HepG2 (cell line): ENCODE measurements around the gene ITCH. TPM values are rescaled to one million over a fixed set of nuclear protein-coding genes. Genes with fewer than 3 reads are reported as not detected.

Experiments
- ATAC-seq: fragments of 200-7000 bp; cut with Tn5 transposase; 3 replicates; pipeline ENCODE4 v1.9.1; 2020; ENCODE audit warnings: mild to moderate bottlenecking, moderate library complexity
- BruUV-seq: library from RNA; stranded (reverse); fragments of 400-500 nt; replicated peaks from 2 replicates; lab custom pipeline; 2021; lab: Mats Ljungman, UMichigan
- CTCF ChIA-PET: fragments of 300-600 bp; formaldehyde crosslinking; extraction: SDS; loops from one replicate; lab custom pipeline; 2021; ENCODE audit warnings: low total read pairs, inconsistent platforms, low intra/inter-chr PET ratio; lab: Yijun Ruan, JAX
- POLR2A ChIA-PET: fragments of 350-600 bp; sonication (Branson Sonifier 250); formaldehyde crosslinking; loops from one replicate; lab custom pipeline; 2020; ENCODE audit warnings: antibody characterized with exemption, inconsistent platforms; lab: Yijun Ruan, JAX
- DNase-seq: peaks from one replicate; pipeline ENCODE4 v3.0.0-alpha.2; 2015; ENCODE audit warnings: low spot score
- FAIRE-seq: peaks from 3 replicates; lab custom pipeline; 2011; peaks lifted over from hg19 to GRCh38; lab: Jason Lieb, UNC
- H2AFZ ChIP-seq: one replicate; pipeline ENCODE4 v1.6.1; 2011; ENCODE audit warnings: low read length, inconsistent platforms
- H3K27ac ChIP-seq: fragments of 300-600 bp; 3 replicates; pipeline ENCODE4 v1.8.0; 2011; ENCODE audit warnings: mixed run types, mild to moderate bottlenecking, mixed read lengths, low read length, inconsistent platforms; ENCODE audit not compliant: insufficient read depth; ENCODE audit errors: extremely low read length
- H3K27me3 ChIP-seq, 2 experiments: fragments of 200-600 bp in 1 of 2; 2 replicates in 1 of 2; 3 replicates in 1 of 2; pipeline versions ENCODE4 v1.6.0 to v1.8.0; 2011; ENCODE audit warnings: low read length in 2 of 2, mild to moderate bottlenecking in 2 of 2, moderate library complexity in 2 of 2, inconsistent platforms in 1 of 2; ENCODE audit not compliant: insufficient read depth in 2 of 2, control insufficient read depth in 1 of 2
- H3K36me3 ChIP-seq, 2 experiments: fragments of 200-600 bp in 1 of 2; replicated peaks in 1 of 2; 2 replicates in 1 of 2; 3 replicates in 1 of 2; pipeline versions ENCODE4 v1.5.1 to v1.8.0; 2011; ENCODE audit warnings: low read length in 2 of 2, inconsistent platforms in 1 of 2; ENCODE audit not compliant: insufficient read depth in 2 of 2, control insufficient read depth in 1 of 2
- H3K4me1 ChIP-seq: 2 replicates; pipeline ENCODE4 v1.5.1; 2012; ENCODE audit warnings: low read length, inconsistent platforms; ENCODE audit not compliant: insufficient read depth
- H3K4me2 ChIP-seq: 2 replicates; pipeline ENCODE4 v1.6.0; 2011; ENCODE audit warnings: low read depth, low read length, inconsistent platforms
- H3K4me3 ChIP-seq, 3 experiments: fragments of 200-600 bp in 1 of 3; sonication (generic), shearing (Covaris generic) in 1 of 3; replicated peaks in 1 of 3; 2 replicates each; pipeline ENCODE4 v1.5.1; 2011 to 2016; ENCODE audit warnings: low read length in 3 of 3, inconsistent platforms in 2 of 3, low read depth in 2 of 3, mild to moderate bottlenecking in 2 of 3, control low read depth in 1 of 3, mixed read lengths in 1 of 3; ENCODE audit not compliant: insufficient read depth in 1 of 3
- H3K79me2 ChIP-seq: one replicate; pipeline ENCODE4 v1.6.1; 2011; ENCODE audit warnings: low read length, inconsistent platforms; ENCODE audit not compliant: insufficient read depth
- H3K9ac ChIP-seq: 2 replicates; pipeline ENCODE4 v1.6.0; 2011; ENCODE audit warnings: mild to moderate bottlenecking, low read depth, low read length, inconsistent platforms; ENCODE audit not compliant: insufficient read depth
- H3K9me3 ChIP-seq: 2 replicates; pipeline ENCODE4 v1.5.1; 2012; ENCODE audit warnings: mild to moderate bottlenecking, low read length
- H4K20me1 ChIP-seq: 2 replicates; pipeline ENCODE4 v1.6.0; 2011; ENCODE audit warnings: inconsistent platforms, mild to moderate bottlenecking, low read length, moderate library complexity; ENCODE audit not compliant: insufficient read depth
- KLF6 ChIP-seq: IDR thresholded peaks from 2 replicates; pipeline ENCODE4 v1.8.0; 2016; ENCODE audit warnings: missing biosample characterization, missing genetic modification reagents
- MAZ ChIP-seq, 2 experiments: sonication (generic) in 1 of 2; formaldehyde crosslinking in 1 of 2; IDR thresholded peaks; 2 replicates each; pipeline versions ENCODE4 v1.5.0 to v1.6.1; 2012 to 2020; ENCODE audit warnings: low read depth in 2 of 2, mild to moderate bottlenecking in 2 of 2, borderline replicate concordance in 1 of 2, improper control_type of control experiment in 1 of 2, low read length in 1 of 2, missing genetic modification reagents in 1 of 2, moderate library complexity in 1 of 2
- MIER2 ChIP-seq: IDR thresholded peaks from 2 replicates; pipeline ENCODE4 v1.6.1; 2016; ENCODE audit warnings: missing biosample characterization, missing genetic modification reagents
- SRSF9 ChIP-seq: fragments of 200-400 bp; formaldehyde crosslinking; IDR thresholded peaks from 2 replicates; pipeline ENCODE4 v1.6.1; 2018; ENCODE audit warnings: borderline replicate concordance, mild to moderate bottlenecking, low read depth, low read length; ENCODE audit not compliant: insufficient read depth, poor library complexity, severe bottlenecking
- ZNF264 ChIP-seq: sonication (generic); formaldehyde crosslinking; IDR thresholded peaks from 2 replicates; pipeline ENCODE4 v1.4.0; 2020; ENCODE audit warnings: missing genetic modification reagents
- ZNF496 ChIP-seq: sonication (generic); formaldehyde crosslinking; IDR thresholded peaks from 2 replicates; pipeline ENCODE4 v1.8.1; 2023; ENCODE audit warnings: mild to moderate bottlenecking, moderate library complexity, missing genetic modification reagents; ENCODE audit not compliant: insufficient replicate concordance
- WGBS: methylation state at CpG from one replicate; pipeline ENCODE4 v1.1.6; 2017; ENCODE audit warnings: low lambda C conversion rate; 5-methylcytosine and 5-hydroxymethylcytosine counted together
- in situ Hi-C: cut with HindIII; loops from 2 replicates; pipeline ENCODE4 v1.10.0; 2017; ENCODE audit warnings: low pct_unique_long_range_greater_than_20kb; ENCODE audit not compliant: extremely low pct_ligation_motif_present
- intact Hi-C: fragments of 100-400 bp; cut with micrococcal nuclease; formaldehyde crosslinking; loops from one replicate; pipeline ENCODE4 v1.10.0; 2022; ENCODE audit not compliant: unreplicated experiment
- polyA plus RNA-seq, 8 experiments: library from polyadenylated mRNA; depleted of rRNA in 3 of 8; stranded (reverse) in 7 of 8; unstranded in 1 of 8; fragments of >200 nt; fragmentation: Illumina TruSeq in 4 of 8; extraction: Trizol in 4 of 8; gene quantifications; 2 replicates each; pipeline versions ENCODE4 v1.2.1 to v1.2.3, GENCODE V29; 2011 to 2016; ENCODE audit warnings: low read depth in 4 of 8, missing spikeins in 1 of 8, mixed read lengths in 1 of 8; ENCODE audit not compliant: insufficient read depth in 1 of 8
- total RNA-seq, 5 experiments: library from RNA; depleted of rRNA; stranded (reverse); fragments of >200 nt; fragmentation: Illumina TruSeq; extraction: Trizol; gene quantifications; 2 replicates each; pipeline ENCODE4 v1.2.3, GENCODE V29; 2016; ENCODE audit warnings: low read depth in 1 of 5

The ITCH gene
- total and polyA plus RNA-seq, 2 of the 13 experiments (the other 11 are each of a cell fraction or from before 2014, with no cell fraction given): 20.5 to 112 TPM

GRCh38 chr20:34388000-34388399 lies 24.9 kb downstream of the ITCH start (continued):
- no peak for TF ChIP-seq MAZ (IDR thresholded peaks at IDR 0.05; ENCODE audit: borderline replicate concordance, low read depth, low read length)
- no peak for TF ChIP-seq MAZ (CRISPR knock-in tag; IDR thresholded peaks at IDR 0.05; ENCODE audit: low read depth)

GRCh38 chr20:34388678-34389077 lies 25.6 kb downstream of the ITCH start:
- DNase-seq: no peak
- no peak for FAIRE-seq
- H3K4me2 ChIP-seq: no peak overlapping the region
- no peak for TF ChIP-seq MIER2
- no peak for TF ChIP-seq SRSF9
- no peak for TF ChIP-seq KLF6 (CRISPR knock-in tag)
- no peak for TF ChIP-seq ZNF264
- no peak for TF ChIP-seq ZNF496 (CRISPR knock-in tag)
- CTCF ChIA-PET: no interaction called here
- H3K9me3 ChIP-seq: no peaks in the 10 kb centered on the region
- H2AFZ ChIP-seq: no peak overlapping the region
- no peak overlapping the region for H3K4me3 ChIP-seq
- no peak overlapping the region for H3K9ac ChIP-seq
- 98% methylated on average over 2 of the region's 2 CpGs for WGBS
- peaks cover 48% of the 10 kb centered on the region for H3K4me1 ChIP-seq
- peaks cover 53% of the 10 kb centered on the region for H4K20me1 ChIP-seq
- H3K27ac ChIP-seq: no peak overlapping the region
- intact Hi-C loops: no loop called here
- H3K27me3 ChIP-seq: no peaks in the 10 kb centered on the region
- no peak for ATAC-seq
- POLR2A ChIA-PET: no interaction called here
- H3K36me3 ChIP-seq: peaks cover 8 to 43% of the 10 kb centered on the region in 2 experiments
- in situ Hi-C loops: no loop called here
- BruUV-seq: no TSS peak
- peaks cover 97% of the 10 kb centered on the region for H3K79me2 ChIP-seq
